Astrocyte (in vitro differentiated cells and primary cell): ENCODE results near the gene CACNB4. TPM values are rescaled to one million over a fixed set of nuclear protein-coding genes. Genes with fewer than 3 reads are reported as not detected.

ENCODE experiments used
- DNase-seq: peaks from one replicate; pipeline ENCODE4 v3.0.0-alpha.2; 2010; ENCODE audit warnings: low read depth
- FAIRE-seq: peaks from 2 replicates; lab custom pipeline; 2011; peaks lifted over from hg19 to GRCh38; lab: Jason Lieb, UNC
- H2AFZ ChIP-seq: 2 replicates; pipeline ENCODE4 v1.6.0; 2012; ENCODE audit warnings: low read depth, low read length, inconsistent platforms
- H3K27ac ChIP-seq: 2 replicates; pipeline ENCODE4 v1.5.1; 2011; ENCODE audit warnings: low read depth, low read length, inconsistent platforms
- H3K27me3 ChIP-seq: 2 replicates; pipeline ENCODE4 v1.6.0; 2011; ENCODE audit warnings: low read length, inconsistent platforms; ENCODE audit not compliant: insufficient read depth
- H3K36me3 ChIP-seq: 2 replicates; pipeline ENCODE4 v1.5.1; 2011; ENCODE audit warnings: low read length, inconsistent platforms; ENCODE audit not compliant: insufficient read depth
- H3K4me1 ChIP-seq: 2 replicates; pipeline ENCODE4 v1.5.1; 2011; ENCODE audit warnings: low read length, inconsistent platforms; ENCODE audit not compliant: insufficient read depth
- H3K4me2 ChIP-seq: 2 replicates; pipeline ENCODE4 v1.6.0; 2012; ENCODE audit warnings: low read length, inconsistent platforms
- H3K4me3 ChIP-seq: 2 replicates; pipeline ENCODE4 v1.5.1; 2011; ENCODE audit warnings: low read depth, mild to moderate bottlenecking, low read length, inconsistent platforms; ENCODE audit not compliant: insufficient read depth
- H3K79me2 ChIP-seq: 2 replicates; pipeline ENCODE4 v1.6.0; 2012; ENCODE audit warnings: mild to moderate bottlenecking, low read length, inconsistent platforms; ENCODE audit not compliant: insufficient read depth
- H3K9ac ChIP-seq: 2 replicates; pipeline ENCODE4 v1.6.0; 2012; ENCODE audit warnings: mild to moderate bottlenecking, low read length, inconsistent platforms
- H3K9me3 ChIP-seq: 2 replicates; pipeline ENCODE4 v1.5.1; 2012; ENCODE audit warnings: low read depth, mild to moderate bottlenecking, low read length, inconsistent platforms; ENCODE audit not compliant: insufficient read depth
- H4K20me1 ChIP-seq: 2 replicates; pipeline ENCODE4 v1.6.0; 2012; ENCODE audit warnings: low read length, inconsistent platforms; ENCODE audit not compliant: insufficient read depth
- H3K27ac Mint-ChIP-seq: one replicate; pipeline ENCODE4 v1.8.0; 2021; ENCODE audit warnings: mild to moderate bottlenecking, mixed read lengths; ENCODE audit not compliant: unreplicated experiment
- H3K27me3 Mint-ChIP-seq: one replicate; pipeline ENCODE4 v1.8.0; 2021; ENCODE audit warnings: low read depth, mixed read lengths; ENCODE audit not compliant: unreplicated experiment
- H3K36me3 Mint-ChIP-seq: one replicate; pipeline ENCODE4 v1.8.0; 2021; ENCODE audit warnings: low read depth, mixed read lengths; ENCODE audit not compliant: unreplicated experiment
- H3K4me1 Mint-ChIP-seq: one replicate; pipeline ENCODE4 v1.8.0; 2021; ENCODE audit warnings: low read depth, mixed read lengths; ENCODE audit not compliant: unreplicated experiment
- H3K4me3 Mint-ChIP-seq: one replicate; pipeline ENCODE4 v1.8.0; 2021; ENCODE audit warnings: mild to moderate bottlenecking, moderate library complexity, mixed read lengths; ENCODE audit not compliant: unreplicated experiment
- H3K9me3 Mint-ChIP-seq: one replicate; pipeline ENCODE4 v1.8.0; 2021; ENCODE audit warnings: mild to moderate bottlenecking, mixed read lengths; ENCODE audit not compliant: unreplicated experiment
- EZH2 ChIP-seq: IDR thresholded peaks from 2 replicates; pipeline ENCODE4 v1.6.1; 2012; ENCODE audit warnings: mild to moderate bottlenecking, low read length, inconsistent platforms; ENCODE audit not compliant: insufficient read depth
- total RNA-seq: library from RNA; stranded (reverse); gene quantifications from 2 replicates; pipeline ENCODE4 v1.2.1, GENCODE V29; 2021
- TF ChIP-seq, protein P1 (sequence below): IDR thresholded peaks from 2 replicates; pipeline ENCODE4 v1.5.1; 2011; ENCODE audit warnings: low read depth, mild to moderate bottlenecking, inconsistent platforms, low read length, moderate library complexity; ENCODE audit not compliant: insufficient read depth

Gene CACNB4
- total RNA-seq, 1 donor from 2014 or later: 1.8 TPM

DNA sequence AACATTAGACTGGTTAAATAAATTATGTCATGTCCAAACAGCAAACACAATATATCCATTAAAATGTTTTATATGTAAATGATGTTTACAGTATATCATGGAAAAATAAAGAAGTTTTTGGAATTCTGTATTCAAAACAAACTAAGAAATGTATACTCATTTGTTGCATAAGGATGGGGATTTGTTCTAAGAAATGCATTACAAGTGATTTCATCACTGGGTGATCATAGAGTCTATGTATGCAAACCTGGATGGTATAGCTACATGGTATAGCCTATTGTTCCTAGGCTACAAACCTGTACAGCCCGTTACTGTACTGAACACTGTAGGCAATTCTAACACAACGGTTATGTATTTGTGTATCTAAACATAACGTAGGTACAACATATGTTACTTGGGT is 305.7 kb downstream of the CACNB4 start:
- Mint-ChIP-seq H3K9me3 (no peaks in the 10 kb centered on the region), H3K36me3 (peaks cover 13% of the 10 kb centered on the region)

DNA sequence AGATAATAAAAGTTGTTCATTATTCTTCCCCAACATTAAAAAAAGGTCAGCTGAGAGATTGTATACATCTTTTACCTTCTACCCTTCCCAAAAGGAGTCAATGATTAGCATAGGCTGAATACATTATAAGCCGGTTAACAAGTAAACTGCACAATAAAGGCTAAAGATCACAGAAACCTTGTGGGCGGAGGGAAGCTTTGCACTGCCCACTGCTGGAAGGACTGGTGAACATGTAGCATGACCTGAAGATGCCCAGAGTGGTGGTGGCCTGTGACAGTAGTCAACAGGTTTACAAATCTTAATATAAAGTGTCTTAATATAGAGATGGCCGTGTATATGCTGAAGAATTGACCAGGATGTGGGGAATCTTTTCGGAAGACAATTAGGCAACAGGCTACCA is 306.3 kb downstream of the CACNB4 start:
- no peak overlapping the region for H3K4me3 Mint-ChIP-seq
- no peak overlapping the region for H3K27ac Mint-ChIP-seq
- Histone ChIP-seq H3K36me3 (peaks cover 3% of the 10 kb centered on the region), H3K79me2 (no peaks in the 10 kb centered on the region), H3K27me3 (no peaks in the 10 kb centered on the region), H3K4me1 (no peaks in the 10 kb centered on the region), H3K4me3 (no peak overlapping the region), H3K27ac (no peak overlapping the region), H4K20me1 (no peaks in the 10 kb centered on the region), H3K9ac (no peak overlapping the region), H2AFZ (no peak overlapping the region), H3K4me2 (no peak overlapping the region), H3K9me3 (no peaks in the 10 kb centered on the region)
- DNase-seq: no peak
- TF ChIP-seq, protein P1, sequence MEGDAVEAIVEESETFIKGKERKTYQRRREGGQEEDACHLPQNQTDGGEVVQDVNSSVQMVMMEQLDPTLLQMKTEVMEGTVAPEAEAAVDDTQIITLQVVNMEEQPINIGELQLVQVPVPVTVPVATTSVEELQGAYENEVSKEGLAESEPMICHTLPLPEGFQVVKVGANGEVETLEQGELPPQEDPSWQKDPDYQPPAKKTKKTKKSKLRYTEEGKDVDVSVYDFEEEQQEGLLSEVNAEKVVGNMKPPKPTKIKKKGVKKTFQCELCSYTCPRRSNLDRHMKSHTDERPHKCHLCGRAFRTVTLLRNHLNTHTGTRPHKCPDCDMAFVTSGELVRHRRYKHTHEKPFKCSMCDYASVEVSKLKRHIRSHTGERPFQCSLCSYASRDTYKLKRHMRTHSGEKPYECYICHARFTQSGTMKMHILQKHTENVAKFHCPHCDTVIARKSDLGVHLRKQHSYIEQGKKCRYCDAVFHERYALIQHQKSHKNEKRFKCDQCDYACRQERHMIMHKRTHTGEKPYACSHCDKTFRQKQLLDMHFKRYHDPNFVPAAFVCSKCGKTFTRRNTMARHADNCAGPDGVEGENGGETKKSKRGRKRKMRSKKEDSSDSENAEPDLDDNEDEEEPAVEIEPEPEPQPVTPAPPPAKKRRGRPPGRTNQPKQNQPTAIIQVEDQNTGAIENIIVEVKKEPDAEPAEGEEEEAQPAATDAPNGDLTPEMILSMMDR: no peak
- no peak for TF ChIP-seq EZH2
- peaks cover 19% of the 10 kb centered on the region for H3K4me1 Mint-ChIP-seq
- no peaks in the 10 kb centered on the region for H3K9me3 Mint-ChIP-seq
- H3K27me3 Mint-ChIP-seq: no peaks in the 10 kb centered on the region
- no peak for FAIRE-seq
- H3K36me3 Mint-ChIP-seq: peaks cover 13% of the 10 kb centered on the region

More for the DNA sequence above, 305.7 kb downstream of the CACNB4 start:
- DNase-seq: no peak
- peaks cover 22% of the 10 kb centered on the region for H3K4me1 Mint-ChIP-seq
- TF ChIP-seq EZH2: no peak
- TF ChIP-seq, protein P1: no peak
- peaks cover 3% of the 10 kb centered on the region for H3K36me3 ChIP-seq
- no peak overlapping the region for H2AFZ ChIP-seq
- no peaks in the 10 kb centered on the region for H4K20me1 ChIP-seq
- no peak overlapping the region for H3K27ac Mint-ChIP-seq
- no peak for FAIRE-seq
- no peak overlapping the region for H3K27ac ChIP-seq
- no peak overlapping the region for H3K9ac ChIP-seq
- H3K4me2 ChIP-seq: no peak overlapping the region
- H3K4me3 Mint-ChIP-seq: no peak overlapping the region
- no peaks in the 10 kb centered on the region for H3K27me3 Mint-ChIP-seq
- no peaks in the 10 kb centered on the region for H3K79me2 ChIP-seq
- H3K4me3 ChIP-seq: no peak overlapping the region
- no peaks in the 10 kb centered on the region for H3K9me3 ChIP-seq
- no peaks in the 10 kb centered on the region for H3K4me1 ChIP-seq
- no peaks in the 10 kb centered on the region for H3K27me3 ChIP-seq

DNA sequence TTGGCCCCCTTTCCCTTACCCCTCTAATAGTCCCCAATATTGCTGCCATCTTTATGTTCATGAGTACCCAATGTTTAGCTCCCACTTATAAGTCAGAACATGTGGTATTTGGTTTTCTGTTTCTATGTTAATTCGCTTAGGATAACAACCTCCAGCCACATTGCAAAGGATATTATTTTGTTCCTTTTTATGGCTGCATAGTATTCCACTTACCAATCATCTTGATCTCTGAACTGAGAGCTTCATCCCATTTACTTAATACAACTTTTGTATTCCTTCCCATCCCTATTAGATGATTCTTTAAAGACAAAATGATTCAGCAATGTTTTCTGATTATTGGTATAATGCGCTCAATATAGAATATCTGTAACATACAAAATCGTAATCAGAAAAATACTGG is 307.3 kb downstream of the CACNB4 start:
- no peaks in the 10 kb centered on the region for H3K4me1 ChIP-seq
- no peaks in the 10 kb centered on the region for H3K27me3 Mint-ChIP-seq
- DNase-seq (no peak), FAIRE-seq (no peak)
- no peak overlapping the region for H3K27ac ChIP-seq
- no peaks in the 10 kb centered on the region for H3K9me3 ChIP-seq
- H3K79me2 ChIP-seq: no peaks in the 10 kb centered on the region
- no peak overlapping the region for H3K4me3 ChIP-seq
- no peaks in the 10 kb centered on the region for H3K9me3 Mint-ChIP-seq
- no peak overlapping the region for H3K27ac Mint-ChIP-seq
- H3K27me3 ChIP-seq: no peaks in the 10 kb centered on the region
- H3K36me3 Mint-ChIP-seq: peaks cover 13% of the 10 kb centered on the region
- H4K20me1 ChIP-seq: no peaks in the 10 kb centered on the region
- H3K36me3 ChIP-seq: peaks cover 3% of the 10 kb centered on the region
- H2AFZ ChIP-seq: no peak overlapping the region
- no peak for TF ChIP-seq EZH2
- TF ChIP-seq, protein P1: no peak
- H3K9ac ChIP-seq: no peak overlapping the region
- H3K4me2 ChIP-seq: no peak overlapping the region
- H3K4me3 Mint-ChIP-seq: no peak overlapping the region
- H3K4me1 Mint-ChIP-seq: peaks cover 11% of the 10 kb centered on the region
